HG02623 (cell line): Measurements from ENCODE around the gene GTF3A.
A peak's percentile ranks its signal among the peaks of the same experiment; 100 is the strongest.
"Not testable (repeated sequence)": the region's sequence is repeated elsewhere in the genome, so short reads cannot be mapped to it uniquely, and the experiment has no call there.

Experiments used
- ATAC-seq: cut with Tn5 transposase; IDR thresholded peaks from one replicate; pipeline ENCODE4 v1.9.1; 2021; ENCODE audit warnings: moderate library complexity; ENCODE audit not compliant: unreplicated experiment

The GTF3A gene

DNA sequence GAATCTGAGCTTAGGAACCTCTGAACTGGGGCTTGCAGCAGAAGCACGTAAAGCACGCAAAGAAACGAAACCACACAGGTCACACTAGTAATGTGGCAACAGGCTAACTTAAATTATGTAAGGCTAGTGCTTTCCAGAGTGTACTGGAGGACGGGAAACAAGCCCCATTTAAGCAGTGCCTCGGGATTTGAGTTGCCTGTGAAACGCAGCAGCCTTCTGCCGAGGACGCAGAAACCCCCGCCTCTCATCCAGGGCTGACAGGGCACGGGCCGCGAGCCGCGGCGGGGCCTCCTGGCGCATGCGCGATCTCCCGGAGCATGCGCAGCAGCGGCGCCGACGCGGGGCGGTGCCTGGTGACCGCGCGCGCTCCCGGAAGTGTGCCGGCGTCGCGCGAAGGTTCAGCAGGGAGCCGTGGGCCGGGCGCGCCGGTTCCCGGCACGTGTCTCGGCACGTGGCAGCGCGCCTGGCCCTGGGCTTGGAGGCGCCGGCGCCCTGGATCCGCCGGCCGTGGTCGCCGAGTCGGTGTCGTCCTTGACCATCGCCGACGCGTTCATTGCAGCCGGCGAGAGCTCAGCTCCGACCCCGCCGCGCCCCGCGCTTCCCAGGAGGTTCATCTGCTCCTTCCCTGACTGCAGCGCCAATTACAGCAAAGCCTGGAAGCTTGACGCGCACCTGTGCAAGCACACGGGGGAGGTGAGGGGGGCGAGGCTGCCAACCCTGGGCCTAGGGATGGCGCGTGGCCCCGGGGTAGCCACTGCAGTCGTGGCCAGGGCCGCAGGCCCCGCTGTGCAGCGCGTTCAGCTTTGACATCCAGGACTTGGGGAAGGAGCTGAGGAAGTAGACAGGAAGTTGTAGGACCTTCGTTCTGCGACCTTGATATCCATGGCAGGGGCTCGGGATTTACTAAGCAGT lies at the start of gene GTF3A:
GTF3A (plus strand) TSS at position 374 of the 912 bp plus-strand sequence.
- ATAC-seq = peak; percentile 65

DNA sequence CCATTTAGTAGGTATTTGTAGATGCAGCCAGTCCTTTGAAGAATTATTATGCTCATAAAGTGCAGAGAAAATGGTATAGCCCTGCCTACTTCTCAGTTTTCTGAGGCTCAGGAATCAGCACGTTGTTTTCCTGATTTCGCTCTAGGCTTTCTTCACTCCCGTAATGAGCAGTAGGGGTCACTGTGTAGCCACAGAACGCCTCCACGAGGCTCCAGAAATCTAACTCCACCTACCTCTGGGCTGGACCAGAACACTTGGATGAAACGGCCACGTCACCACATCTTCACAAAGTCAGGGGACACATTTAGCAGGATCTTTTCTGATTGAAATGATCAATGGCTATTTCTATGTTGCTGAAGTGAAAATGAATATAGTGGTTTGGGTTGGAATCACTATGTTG lies 49.8 kb upstream of the GTF3A start:
- no peak for ATAC-seq

DNA sequence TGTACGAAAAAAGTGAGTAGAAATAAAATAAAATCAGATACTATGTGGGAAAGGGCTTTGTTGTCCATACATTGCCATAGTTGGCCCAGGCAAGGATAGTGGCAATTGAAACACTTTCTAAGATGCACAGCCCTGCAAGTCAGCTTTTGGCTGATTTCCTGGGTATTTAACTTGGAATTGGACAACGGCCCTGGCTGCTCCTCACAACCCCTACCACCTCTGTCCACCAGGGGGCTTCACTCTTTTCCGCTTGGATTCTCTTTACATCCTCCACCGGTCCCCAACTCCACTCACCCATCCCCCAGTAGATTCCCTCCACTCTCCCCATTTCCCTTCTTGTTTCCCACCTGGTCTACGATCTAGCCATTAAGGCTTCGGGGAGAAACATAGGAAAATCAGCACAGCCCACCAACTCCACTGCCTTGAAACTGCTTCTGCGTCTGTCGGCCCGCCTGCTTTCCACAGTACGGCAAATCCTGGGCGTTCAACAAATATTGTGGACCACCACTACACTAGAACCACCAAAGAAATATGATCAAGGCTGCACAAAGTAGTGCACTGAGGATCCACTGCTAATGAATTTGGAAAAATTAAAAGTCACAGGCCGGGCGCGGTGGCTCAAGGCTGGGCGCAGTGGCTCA lies 48.6 kb upstream of the GTF3A start:
- no peak for ATAC-seq

- no peak for ATAC-seq
Measured at GRCh38 chr13:27379126-27379525, 45.3 kb upstream of the GTF3A start.

DNA sequence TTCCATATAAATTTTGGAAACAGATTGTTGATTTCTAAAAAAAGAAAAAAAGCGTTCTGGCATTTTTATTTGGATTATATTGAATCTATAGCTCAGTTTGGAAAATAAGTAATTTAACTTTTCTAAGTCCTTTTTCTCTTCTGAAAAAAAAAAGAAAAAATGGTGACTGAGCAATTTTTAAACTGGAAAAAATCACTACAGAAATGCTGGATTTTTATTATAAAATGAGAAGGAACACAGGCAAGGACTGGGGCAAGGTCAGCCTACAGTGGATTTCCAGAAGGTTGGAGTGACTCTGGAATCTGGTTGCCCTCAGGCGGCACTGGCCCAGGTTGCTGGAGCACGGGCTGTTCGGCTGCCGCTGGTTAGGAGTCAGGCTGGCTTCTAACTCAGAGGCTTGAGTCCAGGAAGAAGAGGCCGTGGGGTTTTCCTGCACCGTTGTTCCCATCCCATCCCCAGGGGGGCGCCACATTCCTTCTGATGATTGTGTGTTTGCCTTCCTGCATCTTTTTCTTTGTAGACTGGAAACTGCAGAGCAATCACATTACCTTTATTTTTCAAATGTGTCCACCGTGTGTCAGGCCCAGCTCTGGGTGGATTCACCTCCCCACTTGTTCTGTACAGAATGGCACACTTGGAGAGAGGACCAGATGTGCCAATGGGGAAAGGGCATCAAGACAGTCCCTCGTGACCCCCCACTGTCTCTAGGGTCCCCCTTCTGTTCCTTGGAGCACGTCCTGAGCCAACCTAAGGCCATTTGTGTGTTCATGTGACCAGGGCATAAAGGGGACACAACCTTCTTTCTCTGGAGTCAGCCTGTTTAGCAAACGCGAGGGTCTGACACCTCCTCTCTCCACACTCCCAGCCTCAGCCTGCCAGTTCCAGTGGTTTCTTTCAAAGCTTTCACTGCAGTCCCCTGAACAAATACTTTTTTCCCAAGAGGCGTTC lies 44.5 kb upstream of the GTF3A start:
- no peak for ATAC-seq

- no peak for ATAC-seq
Measured at GRCh38 chr13:27381601-27382000, 42.8 kb upstream of the GTF3A start.

GRCh38 chr13:27383104-27383921 lies 41.1 kb upstream of the GTF3A start:
- no peak for ATAC-seq

DNA sequence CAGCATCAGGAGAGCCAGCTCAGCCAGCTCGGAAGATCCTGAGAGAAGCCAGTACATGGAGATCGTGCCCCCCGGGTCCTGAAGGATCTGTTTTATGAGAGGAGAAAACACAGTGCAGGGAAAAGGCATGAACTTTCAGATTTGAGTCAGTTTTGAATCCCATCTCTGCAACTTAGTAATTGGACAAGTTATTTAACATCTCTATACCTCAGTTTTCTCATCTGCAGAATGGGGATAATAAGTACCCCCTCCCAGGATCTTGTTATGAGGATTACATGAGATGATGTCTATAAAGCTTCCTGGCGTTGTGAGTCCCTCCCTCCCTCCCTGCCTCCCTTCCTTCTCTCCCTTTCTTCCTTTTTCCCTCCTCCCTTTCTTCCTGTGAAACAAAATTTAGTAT lies 40.1 kb upstream of the GTF3A start:
- no peak for ATAC-seq

DNA sequence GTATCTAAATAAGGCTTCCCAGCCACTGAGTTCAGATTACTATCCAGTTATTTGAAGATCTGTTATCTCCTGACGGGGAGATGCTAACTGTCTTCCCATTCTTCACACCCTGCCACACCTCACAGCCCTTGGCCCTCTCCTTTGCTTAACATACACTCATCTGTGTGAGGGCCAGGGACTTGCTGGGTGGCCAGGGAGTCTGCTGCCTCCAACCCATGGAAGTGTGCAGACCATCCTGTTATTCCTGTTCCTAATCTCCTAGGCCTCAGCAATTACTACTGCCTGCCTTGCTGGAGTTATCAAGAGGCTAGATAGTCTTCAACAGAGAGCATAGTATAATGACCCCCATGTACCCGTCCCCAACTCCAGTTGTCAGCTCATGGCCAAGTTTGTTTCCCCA lies 36.2 kb upstream of the GTF3A start:
- ATAC-seq = no peak

DNA sequence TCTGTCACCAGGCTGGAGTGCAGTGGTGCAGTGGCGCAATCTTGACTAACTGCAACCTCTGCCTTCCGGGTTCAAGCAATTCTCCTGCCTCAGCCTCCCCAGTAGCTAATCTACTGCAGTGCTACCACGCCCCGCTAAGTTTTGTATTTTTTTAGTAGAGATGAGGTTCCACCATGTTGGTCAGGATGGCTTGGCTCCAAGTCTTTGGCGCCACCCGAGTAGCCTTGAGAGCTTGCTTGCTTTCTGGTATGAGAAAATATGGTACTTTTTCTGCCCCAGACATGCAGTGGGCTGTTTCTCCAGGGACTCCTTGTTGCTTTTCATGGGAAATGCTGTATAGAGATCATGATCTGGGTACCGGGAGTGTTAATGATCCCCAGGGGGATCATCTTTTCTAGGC lies 34.5 kb upstream of the GTF3A start:
- no peak for ATAC-seq

DNA sequence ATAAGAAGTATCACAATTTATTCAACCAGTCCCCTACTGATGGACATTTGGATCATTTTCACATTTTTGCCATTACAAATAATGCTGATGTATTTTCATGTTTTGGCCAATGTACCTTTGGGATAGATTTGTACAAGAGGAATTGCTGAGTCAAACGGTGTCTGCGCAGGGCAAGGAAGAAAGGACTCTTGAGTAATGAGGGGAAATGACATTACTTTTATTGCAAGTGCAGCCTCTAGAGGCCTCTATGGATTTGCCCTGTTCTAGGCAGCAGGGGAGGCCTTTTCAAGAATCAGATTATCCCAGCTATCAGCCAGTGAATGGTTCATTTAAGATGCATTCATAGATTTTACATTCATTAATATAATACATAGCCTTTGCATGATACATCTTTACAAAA lies 32.9 kb upstream of the GTF3A start:
- no peak for ATAC-seq

DNA sequence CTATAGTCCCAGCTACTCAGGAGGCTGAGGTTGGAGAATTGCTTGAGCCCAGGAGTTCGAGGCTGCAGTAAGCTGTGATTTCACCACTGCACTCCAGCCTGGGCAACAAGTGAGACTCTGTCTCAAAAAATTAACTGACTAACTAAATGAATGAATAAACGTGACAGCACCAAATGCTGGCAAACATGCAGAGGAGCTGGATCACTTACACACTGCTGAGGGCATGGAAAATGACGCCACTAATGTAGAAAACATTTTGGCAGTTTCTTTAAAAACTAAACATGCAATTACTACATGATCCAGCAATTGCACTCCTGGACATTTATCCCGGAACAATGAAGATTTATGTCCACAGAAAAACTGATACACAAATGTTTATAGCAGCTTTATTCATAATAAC lies 31.3 kb upstream of the GTF3A start:
- ATAC-seq = no peak

GRCh38 chr13:27395007-27395510 lies 29.4 kb upstream of the GTF3A start:
- no peak for ATAC-seq

GRCh38 chr13:27396252-27396846 lies 28.1 kb upstream of the GTF3A start:
- ATAC-seq = no peak

DNA sequence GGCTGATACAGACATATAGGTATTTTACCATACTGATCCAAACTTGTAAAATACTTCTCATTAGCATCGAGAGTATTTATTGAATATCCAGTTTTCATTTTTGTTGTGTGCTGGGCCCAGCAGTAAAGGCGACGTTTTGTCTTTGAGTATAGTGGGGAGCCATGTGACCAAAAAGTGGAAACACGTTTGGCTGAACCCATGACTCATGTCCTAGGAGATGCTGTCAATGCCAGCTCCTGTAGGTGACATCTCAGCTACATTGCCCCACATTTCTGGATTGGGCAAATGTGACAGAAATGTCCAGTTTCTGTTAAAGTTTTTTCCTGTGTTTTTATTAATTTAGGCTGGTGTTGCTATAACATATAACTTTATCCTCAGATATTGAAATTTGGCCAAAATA lies 26.1 kb upstream of the GTF3A start:
- ATAC-seq = no peak

DNA sequence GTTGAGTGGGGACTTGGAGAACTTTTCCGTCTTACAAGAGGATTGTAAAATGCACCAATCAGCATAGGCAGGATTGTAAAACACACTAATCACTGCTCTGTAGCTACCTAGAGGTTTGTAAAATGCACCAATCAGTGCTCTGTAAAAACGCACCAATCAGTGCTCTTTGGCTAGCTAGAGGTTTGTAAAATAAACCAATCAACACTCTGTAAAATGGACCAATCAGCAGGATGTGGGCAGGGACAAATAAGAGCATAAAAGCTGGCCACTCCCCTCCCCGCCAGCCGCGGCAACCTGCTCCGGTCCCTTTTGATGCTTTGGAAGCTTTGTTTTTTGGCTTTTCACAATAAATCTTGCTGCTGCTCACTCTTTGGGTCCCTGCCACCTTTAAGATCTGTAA lies 24.0 kb upstream of the GTF3A start:
- not testable (repeated sequence) for ATAC-seq

DNA sequence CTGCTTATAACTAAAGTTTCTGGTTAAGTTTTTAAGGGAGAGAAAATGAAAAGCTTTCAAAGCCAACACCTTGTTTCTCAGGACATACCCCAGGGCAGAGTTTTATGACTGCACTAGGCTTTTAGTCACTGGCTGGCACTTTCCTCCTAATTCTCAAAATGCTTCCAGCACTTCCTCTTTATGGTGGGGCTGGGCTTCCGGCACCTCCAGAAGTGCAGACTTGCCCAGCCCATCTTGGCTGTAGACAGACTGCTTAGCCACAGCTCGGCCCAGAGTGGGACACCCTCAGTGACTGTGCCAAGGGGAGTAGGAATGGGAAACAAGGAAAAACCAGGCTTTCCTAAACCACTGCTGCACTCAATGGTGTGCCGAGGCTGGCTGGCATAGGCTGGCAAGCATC lies 23.2 kb upstream of the GTF3A start:
- ATAC-seq = no peak

DNA sequence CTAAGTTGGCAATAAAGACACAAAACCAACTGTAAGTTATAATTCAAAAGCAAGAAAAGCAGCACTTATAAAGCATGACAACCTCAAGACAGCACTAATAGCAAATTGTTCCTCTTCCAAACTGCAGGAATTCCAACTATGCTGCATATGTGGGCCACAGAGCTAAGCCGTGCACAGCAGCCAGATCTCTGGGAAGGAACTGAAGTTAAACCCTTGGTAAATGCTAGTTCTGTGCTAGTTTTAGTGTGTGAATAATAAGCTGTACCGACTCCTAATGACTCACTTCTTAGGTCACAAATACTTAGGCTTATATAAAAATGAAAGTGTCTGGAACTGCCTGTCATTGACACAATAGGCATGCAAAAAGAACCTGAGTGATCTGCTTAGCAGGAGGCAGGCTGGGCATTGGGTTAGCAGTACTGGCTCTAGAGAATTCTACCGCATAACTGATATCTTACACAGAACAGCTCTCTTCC lies 21.2 kb upstream of the GTF3A start:
- no peak for ATAC-seq

DNA sequence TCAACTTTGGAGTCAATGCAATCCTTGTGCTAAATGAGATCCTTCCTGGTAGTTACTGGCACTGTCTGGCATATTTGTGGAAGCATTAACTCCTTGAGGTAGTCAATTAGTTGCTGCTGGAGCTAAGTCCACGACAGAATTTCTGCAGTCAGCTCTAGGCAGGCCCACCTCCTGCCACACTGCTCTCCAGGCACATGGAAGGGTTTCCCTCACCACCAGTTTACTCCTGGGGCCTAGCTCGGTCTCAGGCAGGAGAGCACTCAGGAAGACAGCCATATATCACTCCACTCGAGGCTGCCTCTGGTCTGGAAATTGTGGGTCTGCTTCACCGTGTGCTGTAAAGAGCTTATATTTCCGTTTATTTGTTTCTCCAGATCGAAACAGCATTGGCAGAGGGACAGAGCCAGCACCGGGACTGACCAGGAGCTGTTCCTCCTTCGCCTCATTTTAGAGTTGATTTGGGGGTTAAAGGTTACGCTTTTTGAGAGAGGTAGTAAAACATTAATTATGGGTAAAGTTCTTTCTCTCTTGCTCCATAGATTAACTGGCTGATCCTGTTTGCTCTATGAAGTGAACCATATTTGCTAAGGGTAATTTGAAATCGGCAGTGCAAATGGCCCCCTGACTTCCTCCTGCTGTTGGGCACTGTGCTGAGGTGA lies 20.6 kb upstream of the GTF3A start:
- ATAC-seq = no peak
